H9 (cell line): ENCODE data around the gene MSX2. TPM values are rescaled to one million over a fixed set of nuclear protein-coding genes. Genes with fewer than 3 reads are reported as not detected.

Experiments used
- DNase-seq: peaks from one replicate; pipeline ENCODE4 v3.0.0-alpha.2; 2017
- H2AFZ ChIP-seq: one replicate; pipeline ENCODE4 v1.6.1; 2013; ENCODE audit warnings: mild to moderate bottlenecking, low read length, control low read depth, moderate library complexity
- H2AK5ac ChIP-seq: 2 replicates; pipeline ENCODE4 v1.6.1; 2013; ENCODE audit warnings: low read length, control low read depth, mixed read lengths; ENCODE audit not compliant: insufficient read length
- H2BK120ac ChIP-seq: one replicate; pipeline ENCODE4 v1.6.1; 2013; ENCODE audit warnings: low read depth, mild to moderate bottlenecking, low read length, control low read depth, inconsistent platforms; ENCODE audit not compliant: poor library complexity, severe bottlenecking
- H2BK12ac ChIP-seq: 2 replicates; pipeline ENCODE4 v1.6.1; 2013; ENCODE audit warnings: low read length, control low read depth, mixed read lengths, low read depth; ENCODE audit not compliant: insufficient read length
- H2BK15ac ChIP-seq: 2 replicates; pipeline ENCODE4 v1.6.1; 2013; ENCODE audit warnings: low read depth, low read length, control low read depth
- H2BK20ac ChIP-seq: one replicate; pipeline ENCODE4 v1.6.1; 2013; ENCODE audit warnings: low read depth, mild to moderate bottlenecking, low read length, control low read depth, inconsistent platforms; ENCODE audit not compliant: poor library complexity, severe bottlenecking
- H2BK5ac ChIP-seq: 2 replicates; pipeline ENCODE4 v1.6.1; 2013; ENCODE audit warnings: low read length, control low read depth, mixed read lengths; ENCODE audit not compliant: insufficient read length
- H3K14ac ChIP-seq: 2 replicates; pipeline ENCODE4 v1.6.1; 2013; ENCODE audit warnings: low read length, control low read depth; ENCODE audit not compliant: insufficient read depth
- H3K18ac ChIP-seq: 2 replicates; pipeline ENCODE4 v1.6.1; 2013; ENCODE audit warnings: low read depth, mild to moderate bottlenecking, mixed read lengths, low read length, control low read depth; ENCODE audit not compliant: insufficient read length
- H3K23ac ChIP-seq: 2 replicates; pipeline ENCODE4 v1.6.1; 2013; ENCODE audit warnings: low read length, control low read depth, mixed read lengths, low read depth; ENCODE audit not compliant: insufficient read length
- H3K23me2 ChIP-seq: 2 replicates; pipeline ENCODE4 v1.6.1; 2013; ENCODE audit warnings: low read depth, mild to moderate bottlenecking, mixed read lengths, low read length, control low read depth; ENCODE audit not compliant: insufficient read length, poor library complexity, severe bottlenecking
- H3K27ac ChIP-seq: 2 replicates; pipeline ENCODE4 v1.5.1; 2013; ENCODE audit warnings: low read length, control low read depth, mixed read lengths, low read depth; ENCODE audit not compliant: insufficient read length
- H3K27me3 ChIP-seq: 2 replicates; pipeline ENCODE4 v1.6.1; 2013; ENCODE audit warnings: low read length, control low read depth, inconsistent platforms; ENCODE audit not compliant: insufficient read depth
- H3K4ac ChIP-seq: 2 replicates; pipeline ENCODE4 v1.6.1; 2013; ENCODE audit warnings: low read depth, mild to moderate bottlenecking, control low read depth, inconsistent platforms, low read length, moderate library complexity
- H3K4me1 ChIP-seq: 2 replicates; pipeline ENCODE4 v1.6.1; 2013; ENCODE audit warnings: low read length, control low read depth, inconsistent platforms; ENCODE audit not compliant: insufficient read depth
- H3K4me2 ChIP-seq: 2 replicates; pipeline ENCODE4 v1.6.1; 2013; ENCODE audit warnings: low read length, control low read depth, mixed read lengths; ENCODE audit not compliant: insufficient read length, insufficient read depth
- H3K56ac ChIP-seq: 2 replicates; pipeline ENCODE4 v1.6.1; 2013; ENCODE audit warnings: low read depth, mild to moderate bottlenecking, mixed read lengths, low read length, control low read depth; ENCODE audit not compliant: insufficient read length
- H3K79me1 ChIP-seq: 2 replicates; pipeline ENCODE4 v1.6.1; 2013; ENCODE audit warnings: low read depth, mild to moderate bottlenecking, moderate library complexity, low read length, control low read depth, inconsistent platforms; ENCODE audit not compliant: insufficient read depth, poor library complexity, severe bottlenecking
- H3K79me2 ChIP-seq: 2 replicates; pipeline ENCODE4 v1.6.1; 2013; ENCODE audit warnings: low read length, control low read depth, inconsistent platforms; ENCODE audit not compliant: insufficient read depth
- H3K9ac ChIP-seq: 2 replicates; pipeline ENCODE4 v1.6.1; 2013; ENCODE audit warnings: low read length, control low read depth, mixed read lengths; ENCODE audit not compliant: insufficient read length; ENCODE audit errors: extremely low read depth
- H3K9me3 ChIP-seq: one replicate; pipeline ENCODE4 v1.6.1; 2013; ENCODE audit warnings: low read depth, low read length, inconsistent platforms; ENCODE audit not compliant: control insufficient read depth
- H3T11ph ChIP-seq: one replicate; pipeline ENCODE4 v1.6.1; 2013; ENCODE audit warnings: mild to moderate bottlenecking, low read length, control low read depth, inconsistent platforms
- H4K20me1 ChIP-seq: one replicate; pipeline ENCODE4 v1.6.1; 2013; ENCODE audit not compliant: control insufficient read depth, insufficient read length, insufficient read depth
- H4K5ac ChIP-seq: 2 replicates; pipeline ENCODE4 v1.6.1; 2013; ENCODE audit warnings: low read depth, mild to moderate bottlenecking, mixed read lengths, low read length, control low read depth; ENCODE audit not compliant: insufficient read length
- H4K8ac ChIP-seq: replicated peaks from 2 replicates; pipeline ENCODE4 v1.6.1; 2013; ENCODE audit warnings: low read length, control low read depth, mixed read lengths, low read depth; ENCODE audit not compliant: insufficient read length
- H4K91ac ChIP-seq: 2 replicates; pipeline ENCODE4 v1.6.1; 2013; ENCODE audit warnings: low read depth, mild to moderate bottlenecking, moderate library complexity, mixed read lengths, low read length, control low read depth; ENCODE audit not compliant: insufficient read length
- H3K27ac Mint-ChIP-seq, 3 experiments: 2 replicates in 2 of 3; 3 replicates in 1 of 3; pipeline ENCODE4 v1.8.0; 2020 to 2021; ENCODE audit warnings: mixed read lengths in 3 of 3, mild to moderate bottlenecking in 1 of 3, moderate library complexity in 1 of 3
- H3K27me3 Mint-ChIP-seq: 2 replicates; pipeline ENCODE4 v1.8.0; 2021; ENCODE audit warnings: low read depth, mild to moderate bottlenecking, moderate library complexity, mixed read lengths
- H3K36me3 Mint-ChIP-seq, 3 experiments: 2 replicates in 2 of 3; 3 replicates in 1 of 3; pipeline ENCODE4 v1.8.0; 2020 to 2021; ENCODE audit warnings: low read depth in 3 of 3, mixed read lengths in 3 of 3; ENCODE audit not compliant: insufficient read depth in 1 of 3
- H3K4me1 Mint-ChIP-seq, 2 experiments: 2 replicates each; pipeline ENCODE4 v1.8.0; 2020; ENCODE audit warnings: mixed read lengths in 2 of 2
- H3K4me3 Mint-ChIP-seq, 2 experiments: 2 replicates in 1 of 2; 3 replicates in 1 of 2; pipeline ENCODE4 v1.8.0; 2020 to 2021; ENCODE audit warnings: mild to moderate bottlenecking in 2 of 2, mixed read lengths in 2 of 2, moderate library complexity in 1 of 2
- H3K9me3 Mint-ChIP-seq, 2 experiments: 2 replicates in 1 of 2; 3 replicates in 1 of 2; pipeline ENCODE4 v1.8.0; 2020; ENCODE audit warnings: mild to moderate bottlenecking in 2 of 2, mixed read lengths in 2 of 2, moderate library complexity in 1 of 2
- total RNA-seq: library from RNA; stranded (reverse); gene quantifications from 2 replicates; pipeline ENCODE4 v1.2.1, GENCODE V29; 2021
- TF ChIP-seq, protein P1 (sequence below): fragments of 200-600 bp; sonication (generic); conservative IDR thresholded peaks from 3 replicates; pipeline ENCODE4 v1.8.0; 2021; ENCODE audit warnings: antibody characterized with exemption, mild to moderate bottlenecking

The MSX2 gene
- total RNA-seq, 1 experiment from 2014 or later, result 0.35 TPM

GRCh38 chr5:174687503-174687902, 36.9 kb upstream of the MSX2 start:
- Histone ChIP-seq H3K79me2 (no peaks in the 10 kb centered on the region), H3K56ac (no peak overlapping the region), H3K23me2 (peaks cover 10% of the 10 kb centered on the region), H4K20me1 (no peaks in the 10 kb centered on the region), H3K14ac (no peak overlapping the region), H4K91ac (no peak overlapping the region), H4K5ac (no peak overlapping the region), H3K23ac (no peak overlapping the region), H2BK20ac (no peak overlapping the region), H2BK12ac (no peak overlapping the region), H2AK5ac (no peak overlapping the region), H3K18ac (no peak overlapping the region), H3K4me1 (peaks cover 3% of the 10 kb centered on the region; the same call in 1 of the 2 replicates), H3K27me3 (peaks cover 10% of the 10 kb centered on the region; the same call in 1 of the 2 replicates), H3T11ph (no peak overlapping the region), H2AFZ (no peak overlapping the region), H2BK15ac (no peak overlapping the region), H3K4me2 (no peak overlapping the region), H2BK5ac (no peak overlapping the region), H3K9me3 (no peaks in the 10 kb centered on the region), H2BK120ac (no peak overlapping the region), H4K8ac (no peak overlapping the region), H3K27ac (no peak overlapping the region), H3K4ac (no peak overlapping the region), H3K9ac (no peak overlapping the region), H3K79me1 (no peaks in the 10 kb centered on the region)
- H3K27ac Mint-ChIP-seq, result no peak overlapping the region
- no peaks in the 10 kb centered on the region for H3K36me3 Mint-ChIP-seq
- TF ChIP-seq, protein P1, sequence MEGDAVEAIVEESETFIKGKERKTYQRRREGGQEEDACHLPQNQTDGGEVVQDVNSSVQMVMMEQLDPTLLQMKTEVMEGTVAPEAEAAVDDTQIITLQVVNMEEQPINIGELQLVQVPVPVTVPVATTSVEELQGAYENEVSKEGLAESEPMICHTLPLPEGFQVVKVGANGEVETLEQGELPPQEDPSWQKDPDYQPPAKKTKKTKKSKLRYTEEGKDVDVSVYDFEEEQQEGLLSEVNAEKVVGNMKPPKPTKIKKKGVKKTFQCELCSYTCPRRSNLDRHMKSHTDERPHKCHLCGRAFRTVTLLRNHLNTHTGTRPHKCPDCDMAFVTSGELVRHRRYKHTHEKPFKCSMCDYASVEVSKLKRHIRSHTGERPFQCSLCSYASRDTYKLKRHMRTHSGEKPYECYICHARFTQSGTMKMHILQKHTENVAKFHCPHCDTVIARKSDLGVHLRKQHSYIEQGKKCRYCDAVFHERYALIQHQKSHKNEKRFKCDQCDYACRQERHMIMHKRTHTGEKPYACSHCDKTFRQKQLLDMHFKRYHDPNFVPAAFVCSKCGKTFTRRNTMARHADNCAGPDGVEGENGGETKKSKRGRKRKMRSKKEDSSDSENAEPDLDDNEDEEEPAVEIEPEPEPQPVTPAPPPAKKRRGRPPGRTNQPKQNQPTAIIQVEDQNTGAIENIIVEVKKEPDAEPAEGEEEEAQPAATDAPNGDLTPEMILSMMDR, result no peak
- H3K27me3 Mint-ChIP-seq, result peaks cover 46% of the 10 kb centered on the region
- no peak for DNase-seq
- H3K4me3 Mint-ChIP-seq, result no peak overlapping the region
- peaks cover 21 to 41% of the 10 kb centered on the region in 2 experiments for H3K4me1 Mint-ChIP-seq
- H3K9me3 Mint-ChIP-seq, result no peaks in the 10 kb centered on the region; a peak in 1 of 5 replicates
